Activated CD8-positive, alpha-beta memory T cell treated with anti-CD3 and anti-CD28 coated beads, Interleukin-2, amount 50 U/mL, for 24 hours (primary cell): ENCODE measurements around the gene MAGEC1.
"Not testable (repeated sequence)": the region's sequence is repeated elsewhere in the genome, so short reads cannot be mapped to it uniquely, and the experiment has no call there.

Experiments used
- DNase-seq: peaks from one replicate; pipeline ENCODE4 v3.0.0-alpha.2; 2020; ENCODE audit errors: extremely low read depth

Gene MAGEC1

DNA sequence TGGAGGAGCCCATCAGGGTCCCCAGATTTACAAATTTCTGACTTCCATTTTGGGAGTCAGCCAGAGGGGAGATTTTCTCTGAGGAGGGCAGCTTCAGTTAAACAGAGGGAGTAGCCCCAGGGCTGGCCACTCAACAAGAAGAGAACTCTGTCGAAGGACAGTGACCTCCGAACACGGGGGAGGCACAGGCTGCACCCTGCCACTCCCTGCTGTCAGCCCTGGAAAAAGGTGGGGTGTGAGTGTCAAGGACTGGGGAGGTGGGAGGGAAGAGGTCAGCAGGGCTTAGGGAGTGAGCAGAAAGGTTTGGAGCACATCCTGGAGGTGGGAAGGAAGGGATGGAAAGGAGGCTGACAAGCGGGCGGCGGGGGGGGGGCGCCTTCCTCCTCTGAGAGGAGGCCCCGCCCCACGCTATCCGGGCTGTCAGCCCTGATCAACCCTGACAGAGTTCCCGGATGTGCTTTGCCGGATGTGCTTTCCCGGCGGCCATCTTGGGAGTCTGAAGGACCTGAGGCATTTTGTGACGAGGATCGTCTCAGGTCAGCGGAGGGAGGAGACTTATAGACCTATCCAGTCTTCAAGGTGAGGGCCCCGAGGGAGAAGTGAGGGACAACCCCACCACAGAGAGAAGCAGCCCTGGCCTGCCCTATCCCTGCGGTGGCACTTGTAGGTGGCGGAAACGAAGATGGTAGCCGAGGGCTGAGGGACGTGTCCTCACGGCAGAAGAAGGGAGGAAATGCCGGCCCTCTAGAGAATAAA lies at the start of gene MAGEC1:
Gene MAGEC1 (plus strand): TSS at position 495 of the 756 bp plus-strand sequence. CDS start 1,179 bp downstream, outside the sequence.
- no peak for DNase-seq

DNA sequence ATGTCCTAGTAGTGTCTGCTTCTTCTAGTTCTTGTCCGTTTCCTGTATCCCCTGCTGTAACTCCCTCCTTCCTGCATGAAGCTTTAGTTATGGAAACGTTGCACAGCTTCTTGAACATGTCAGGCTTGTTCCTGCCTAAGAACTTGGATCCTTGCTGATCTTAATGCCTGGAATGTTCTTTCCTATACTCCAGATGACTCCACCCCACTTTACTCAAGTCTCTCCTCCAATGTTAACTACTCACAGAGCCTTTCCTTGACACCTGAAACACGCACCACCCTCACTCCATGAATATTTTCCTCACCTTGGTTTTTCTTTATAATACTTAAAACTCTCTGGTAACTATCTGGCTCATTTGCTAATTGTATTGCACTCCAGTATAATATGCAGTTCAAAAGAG lies 46.2 kb upstream of the MAGEC1 start:
- no peak for DNase-seq

GRCh38 chrX:141879616-141880015 lies 24.1 kb upstream of the MAGEC1 start:
- no peak for DNase-seq

GRCh38 chrX:141888811-141889210 lies 14.9 kb upstream of the MAGEC1 start:
- not testable (repeated sequence) for DNase-seq

DNA sequence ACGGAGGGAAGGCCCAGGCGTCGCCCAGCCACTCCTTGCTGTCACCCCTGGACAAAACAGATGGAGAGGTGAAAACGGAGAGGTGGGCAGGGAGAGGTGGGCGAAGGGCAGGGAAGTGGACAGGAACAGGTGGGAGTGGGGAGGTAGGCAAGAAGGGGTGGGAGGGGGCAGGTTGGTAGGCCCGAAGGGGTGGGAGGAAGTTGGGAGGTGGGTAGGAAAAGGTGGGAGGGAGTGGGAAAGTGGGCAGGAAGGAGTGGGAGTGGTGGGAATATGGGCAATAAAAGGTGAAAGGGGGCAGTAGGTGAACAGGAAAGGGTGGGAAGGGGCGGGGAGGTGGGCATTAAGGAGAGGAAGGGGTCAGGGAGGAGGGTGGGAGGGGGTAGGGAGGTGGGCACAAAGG lies 9.0 kb upstream of the MAGEC1 start:
- DNase-seq: no peak

DNA sequence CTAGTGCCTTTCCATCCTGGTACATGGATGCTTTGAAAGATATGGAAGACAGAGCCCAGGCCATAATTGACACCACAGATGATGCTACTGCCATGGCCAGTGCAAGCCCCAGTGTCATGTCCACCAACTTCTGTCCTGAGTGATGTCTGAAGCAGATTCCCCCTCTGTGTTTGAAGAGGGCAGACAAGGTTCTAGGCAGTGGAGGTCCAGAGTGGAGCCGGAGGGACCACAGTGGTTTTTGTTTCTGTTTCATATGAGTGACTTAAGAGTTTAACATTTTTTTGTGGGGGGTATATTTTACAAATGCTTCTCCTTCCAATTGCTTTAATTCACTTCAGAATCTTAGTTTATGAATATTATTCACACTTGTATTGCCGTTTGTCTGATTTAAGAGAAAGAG lies 6.0 kb upstream of the MAGEC1 start:
- no peak for DNase-seq

DNA sequence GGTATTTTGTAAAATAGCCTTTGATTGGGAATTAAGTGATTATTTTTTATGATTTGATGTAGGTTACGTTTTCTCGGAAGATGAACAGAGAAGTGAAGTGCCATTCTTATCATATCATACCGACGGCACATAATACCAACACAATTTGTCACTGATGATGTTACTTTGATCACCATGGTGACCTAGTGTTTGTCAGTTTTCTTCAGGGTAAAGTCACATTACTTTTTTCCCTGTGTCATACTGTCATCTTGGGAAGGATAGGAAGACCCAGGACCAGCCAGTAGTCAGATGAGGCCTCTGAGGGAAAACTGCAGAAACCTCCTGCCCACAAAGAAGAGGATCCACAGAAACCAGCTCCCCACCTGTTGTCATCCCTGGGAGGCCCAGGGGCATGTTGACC lies 1.3 kb upstream of the MAGEC1 start:
- DNase-seq: no peak

DNA sequence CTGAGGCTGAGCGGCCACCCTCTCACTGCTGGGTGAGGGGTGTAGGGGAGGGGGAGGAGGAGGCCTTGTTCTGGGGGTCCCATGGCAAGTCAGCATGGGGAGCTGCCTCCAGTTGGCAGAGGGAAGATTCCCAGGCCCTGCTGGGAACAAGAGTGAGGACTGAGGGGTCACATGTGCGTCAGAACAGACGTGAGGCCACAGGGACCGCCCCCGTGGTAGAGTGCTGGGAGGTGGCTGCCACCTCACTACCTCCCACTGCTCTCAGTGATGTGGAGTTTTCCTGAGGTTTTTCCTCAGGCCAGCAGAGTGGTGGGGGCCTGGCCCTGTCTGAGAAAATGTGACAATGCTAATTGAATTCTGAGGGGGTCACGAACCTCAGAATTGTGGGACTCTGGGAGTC lies 568 bp downstream of the MAGEC1 start:
- DNase-seq: no peak

- no peak for DNase-seq
Observed at GRCh38 chrX:141917801-141918200, 14.1 kb downstream of the MAGEC1 start.

DNA sequence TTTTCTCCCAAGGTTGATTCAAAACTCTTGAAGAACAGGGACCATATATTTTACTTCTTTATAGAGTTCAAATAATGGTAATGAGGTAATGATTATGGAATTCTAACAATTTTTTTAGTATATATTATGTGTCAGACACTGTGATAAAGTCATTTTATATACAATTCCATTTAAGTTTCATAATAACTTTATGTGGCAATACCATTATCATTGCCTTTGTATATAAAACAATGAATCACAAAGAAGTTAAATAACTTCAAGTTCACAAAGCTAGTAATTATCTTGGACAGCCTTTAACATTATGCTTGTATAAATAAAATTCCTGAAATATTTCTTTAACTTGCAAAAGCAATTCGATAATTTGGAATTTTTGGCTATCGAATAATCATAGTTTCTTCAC lies 20.6 kb downstream of the MAGEC1 start:
- no peak for DNase-seq

- DNase-seq: no peak
Observed at GRCh38 chrX:141928432-141928831, 24.7 kb downstream of the MAGEC1 start.

GRCh38 chrX:141934059-141934641 lies 30.5 kb downstream of the MAGEC1 start:
- DNase-seq: no peak

GRCh38 chrX:141935645-141936044 lies 32.0 kb downstream of the MAGEC1 start:
- no peak for DNase-seq

GRCh38 chrX:141936080-141936479 lies 32.4 kb downstream of the MAGEC1 start:
- DNase-seq: no peak

DNA sequence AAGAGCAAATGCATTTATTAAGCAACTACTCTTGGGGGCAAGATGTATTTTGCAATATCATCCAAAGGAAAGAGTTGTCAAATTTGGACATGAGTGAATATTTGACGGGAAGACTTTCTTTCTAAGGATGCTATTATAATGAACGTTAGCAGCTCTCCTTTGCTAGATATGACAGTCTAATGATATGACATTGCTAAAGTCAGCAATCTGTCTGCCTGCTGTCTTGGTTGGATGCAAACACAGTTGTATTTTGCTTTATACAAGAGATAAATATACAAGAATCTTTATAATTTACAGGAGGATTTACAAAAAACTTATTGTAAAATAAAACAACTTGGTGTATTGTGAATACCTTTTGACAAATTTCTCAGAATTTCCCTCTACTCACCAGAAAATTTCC lies 37.5 kb downstream of the MAGEC1 start:
- DNase-seq: no peak

GRCh38 chrX:141945426-141945825 lies 41.7 kb downstream of the MAGEC1 start:
- no peak for DNase-seq

GRCh38 chrX:141947350-141947749 lies 43.7 kb downstream of the MAGEC1 start:
- DNase-seq: no peak

DNA sequence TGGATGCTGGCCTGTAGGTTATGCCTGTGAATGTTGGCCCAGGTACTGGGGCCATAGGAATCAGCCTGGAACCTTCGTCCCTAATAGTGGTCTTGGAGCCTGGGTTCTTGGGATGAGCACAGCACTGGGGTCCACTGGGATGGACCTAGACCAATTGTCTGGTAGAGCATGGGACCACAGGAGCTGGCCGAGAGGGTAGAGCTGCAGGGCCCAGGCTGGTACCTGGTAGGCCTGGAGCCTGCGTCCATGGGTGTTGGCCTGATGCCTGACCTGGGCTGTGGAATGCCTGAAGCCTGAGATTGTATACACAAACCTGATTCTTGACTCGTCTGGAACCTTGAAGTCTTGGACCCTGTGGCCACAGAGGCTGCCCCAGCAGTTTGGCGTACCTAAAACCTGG lies 48.9 kb downstream of the MAGEC1 start:
- no peak for DNase-seq

DNA sequence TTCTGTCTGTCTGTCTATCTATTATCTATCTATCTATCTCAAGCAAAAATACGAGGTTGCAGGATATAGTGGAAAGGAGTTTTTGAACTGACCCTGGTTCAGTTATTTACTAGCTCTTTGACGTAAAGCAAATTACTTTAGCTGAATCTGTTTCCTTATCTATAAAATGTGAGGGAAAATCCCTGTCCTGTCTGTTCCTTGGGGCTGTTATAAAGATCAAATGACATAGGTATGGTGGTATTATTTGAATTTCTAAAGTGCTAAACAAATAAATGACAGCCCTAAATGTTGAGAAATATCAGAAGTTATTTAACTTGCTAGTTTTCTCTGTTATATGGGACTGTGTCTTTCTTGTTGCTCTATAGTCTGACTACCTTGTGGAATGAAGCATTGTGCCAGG lies 55.0 kb downstream of the MAGEC1 start:
- DNase-seq: no peak
